ENCODE results near the gene PTPRH.

Gene PTPRH

GRCh38 chr19:55246462-55247451 lies 37.5 kb upstream of the PTPRH start:
- no peak for DNase-seq

GRCh38 chr19:55245236-55245904 lies 36.1 kb upstream of the PTPRH start:
- no peak for DNase-seq

DNA sequence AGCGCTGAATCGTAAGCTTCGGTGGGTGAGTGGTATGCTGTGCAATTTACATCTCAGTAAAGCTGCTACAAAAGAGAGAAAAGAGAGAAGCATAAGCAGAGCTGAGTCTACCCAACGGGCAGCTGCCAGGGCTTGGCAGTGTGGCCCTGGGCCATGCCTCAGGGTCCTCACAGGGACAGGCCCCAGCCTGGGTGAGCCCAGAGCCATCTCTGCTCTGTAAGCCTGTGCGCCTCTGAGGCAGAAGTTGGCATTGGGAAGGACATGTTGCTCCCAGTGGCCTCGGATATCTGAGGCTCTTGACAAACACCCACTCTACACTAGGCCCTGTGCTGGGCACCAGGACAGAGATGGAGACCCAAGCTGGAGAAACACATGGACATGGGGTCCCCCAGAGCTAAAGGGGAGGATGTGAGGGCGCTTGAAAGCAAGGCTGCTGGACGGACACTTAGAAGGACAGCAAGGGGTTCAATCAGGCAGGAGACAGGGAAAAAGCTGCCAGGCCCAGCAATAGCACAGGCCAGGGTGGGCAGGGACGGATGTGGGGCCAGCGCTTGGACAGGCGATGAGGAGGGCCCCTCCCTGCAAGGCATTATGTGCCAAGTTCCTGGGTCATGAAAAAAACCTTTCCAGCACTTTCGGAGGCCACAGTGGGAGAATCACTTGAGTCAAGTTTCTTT lies 34.8 kb upstream of the PTPRH start:
- DNase-seq, result no peak

- DNase-seq, result no peak
Observed at GRCh38 chr19:55242517-55242916, 33.2 kb upstream of the PTPRH start.

DNA sequence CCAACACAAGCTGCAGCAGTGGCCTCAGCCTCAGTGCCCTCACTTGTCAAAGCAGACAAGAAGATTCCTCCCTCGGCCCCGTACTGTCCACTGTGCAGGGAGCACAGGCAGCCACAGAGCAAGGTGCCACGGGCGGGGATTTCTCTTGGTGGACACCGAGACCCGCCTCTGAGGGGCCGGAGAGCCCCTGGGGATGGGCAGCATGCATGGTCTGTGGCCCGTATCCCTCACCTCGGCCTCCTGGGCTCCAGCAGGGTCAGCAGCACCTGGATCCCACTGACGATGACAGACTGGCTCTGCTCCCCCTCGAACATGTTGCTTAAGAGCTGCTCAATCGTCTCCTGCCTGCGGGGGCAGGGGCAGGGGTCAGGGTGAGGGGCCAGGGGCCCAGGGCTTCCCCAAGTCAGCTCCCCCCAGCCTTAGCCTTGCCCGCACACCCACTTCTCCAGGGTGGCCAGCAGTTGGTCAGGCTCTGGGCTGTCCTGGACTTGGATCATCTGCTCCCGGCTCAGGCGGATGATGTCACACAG lies 32.7 kb upstream of the PTPRH start:
- DNase-seq, result no peak

DNA sequence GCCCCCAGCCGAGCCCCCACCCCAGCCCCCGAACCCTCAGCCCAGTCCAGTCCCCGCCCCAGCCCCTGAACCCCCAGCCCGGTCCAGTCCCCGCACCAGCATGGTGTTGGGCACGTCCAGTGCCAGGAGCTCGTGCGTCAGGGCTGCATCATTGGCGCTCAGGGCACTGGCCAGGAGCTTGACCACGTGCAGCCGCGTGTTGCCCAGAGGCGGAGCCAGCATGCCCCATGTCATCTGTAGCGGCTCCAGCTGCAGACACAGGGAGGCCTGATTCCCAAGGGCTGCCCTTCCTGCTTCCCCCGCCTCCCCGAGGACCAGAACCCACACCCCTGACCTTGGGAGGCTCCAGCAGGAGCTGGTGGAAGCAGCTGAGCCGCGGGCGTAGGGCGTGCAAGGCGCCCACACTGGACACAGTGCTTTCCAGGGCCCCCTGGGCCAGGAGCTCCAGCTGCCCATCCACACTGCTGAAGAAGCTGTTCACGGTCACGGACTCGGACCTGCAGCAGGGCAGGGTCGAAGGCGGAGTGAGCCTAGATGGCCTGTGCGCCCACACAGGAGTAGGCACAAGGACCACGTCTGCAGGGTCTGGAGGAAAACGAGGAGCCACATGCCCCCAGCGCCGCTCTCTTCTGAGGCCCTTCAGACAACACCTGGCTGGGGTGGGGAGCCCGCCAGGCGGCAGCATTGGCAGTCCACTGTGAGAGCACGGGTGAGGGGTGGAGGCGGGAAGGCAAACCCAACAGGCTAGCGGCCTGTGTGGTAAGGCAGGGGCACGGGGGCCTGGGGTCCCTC lies 32.0 kb upstream of the PTPRH start:
- DNase-seq, result no peak

GRCh38 chr19:55240713-55241020 lies 31.4 kb upstream of the PTPRH start:
- no peak for DNase-seq

DNA sequence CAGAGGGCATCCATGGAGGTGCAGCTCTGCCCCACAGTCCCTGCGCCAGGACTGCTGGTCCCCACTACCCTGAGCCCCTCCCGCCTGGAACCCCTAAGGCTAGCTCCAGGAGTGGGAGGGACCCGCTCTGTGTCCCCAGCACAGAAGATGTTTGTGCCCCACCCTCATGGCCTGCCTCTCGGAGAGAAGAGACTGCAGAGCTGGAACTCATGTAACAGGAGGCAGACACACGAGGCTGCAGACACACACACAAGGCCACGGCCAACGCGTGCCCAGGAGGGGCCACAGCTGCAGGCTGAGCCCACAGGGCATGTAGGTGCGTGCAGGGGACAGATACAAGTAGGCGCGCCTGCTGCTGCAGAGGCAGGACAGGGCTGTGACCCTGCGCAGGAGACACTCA lies 29.7 kb upstream of the PTPRH start:
- no peak for DNase-seq

DNA sequence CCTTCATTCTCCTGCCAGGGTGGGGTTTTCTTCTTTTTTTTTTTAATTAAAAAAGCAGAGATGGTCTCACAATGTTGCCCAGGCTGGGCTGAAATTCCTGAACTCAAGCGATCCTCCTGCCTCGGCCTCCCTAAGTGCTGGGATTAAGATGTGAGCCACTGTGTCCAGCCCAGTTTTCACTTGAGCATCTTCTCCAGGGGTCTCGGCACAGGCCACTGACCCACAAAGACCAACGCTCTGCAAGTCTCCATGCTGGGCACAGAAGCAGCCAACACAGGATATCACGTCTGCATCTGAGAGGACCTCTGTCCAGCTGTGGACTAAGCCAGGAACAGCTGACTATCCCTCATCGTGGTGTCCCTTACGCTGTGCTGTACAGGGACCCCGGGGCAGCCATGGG lies 28.7 kb upstream of the PTPRH start:
- DNase-seq, result no peak

- no peak for DNase-seq
Observed at GRCh38 chr19:55232986-55233385, 23.7 kb upstream of the PTPRH start.

DNA sequence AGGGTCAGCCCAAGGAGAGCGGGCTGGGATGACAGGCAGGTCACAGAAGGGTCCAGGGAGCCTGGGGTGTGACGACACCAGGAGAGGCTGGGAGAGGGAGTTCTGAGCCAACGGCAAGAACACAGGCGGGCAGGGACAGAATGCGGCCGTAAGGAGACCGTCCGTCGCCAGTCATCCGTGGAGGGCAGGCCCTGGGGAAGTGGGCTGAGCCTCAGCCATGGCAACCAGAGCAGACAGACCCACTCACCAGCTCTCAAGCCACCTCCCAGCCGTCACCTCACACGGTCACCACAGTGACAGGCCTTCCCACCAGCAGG lies 22.9 kb upstream of the PTPRH start:
- no peak for DNase-seq

DNA sequence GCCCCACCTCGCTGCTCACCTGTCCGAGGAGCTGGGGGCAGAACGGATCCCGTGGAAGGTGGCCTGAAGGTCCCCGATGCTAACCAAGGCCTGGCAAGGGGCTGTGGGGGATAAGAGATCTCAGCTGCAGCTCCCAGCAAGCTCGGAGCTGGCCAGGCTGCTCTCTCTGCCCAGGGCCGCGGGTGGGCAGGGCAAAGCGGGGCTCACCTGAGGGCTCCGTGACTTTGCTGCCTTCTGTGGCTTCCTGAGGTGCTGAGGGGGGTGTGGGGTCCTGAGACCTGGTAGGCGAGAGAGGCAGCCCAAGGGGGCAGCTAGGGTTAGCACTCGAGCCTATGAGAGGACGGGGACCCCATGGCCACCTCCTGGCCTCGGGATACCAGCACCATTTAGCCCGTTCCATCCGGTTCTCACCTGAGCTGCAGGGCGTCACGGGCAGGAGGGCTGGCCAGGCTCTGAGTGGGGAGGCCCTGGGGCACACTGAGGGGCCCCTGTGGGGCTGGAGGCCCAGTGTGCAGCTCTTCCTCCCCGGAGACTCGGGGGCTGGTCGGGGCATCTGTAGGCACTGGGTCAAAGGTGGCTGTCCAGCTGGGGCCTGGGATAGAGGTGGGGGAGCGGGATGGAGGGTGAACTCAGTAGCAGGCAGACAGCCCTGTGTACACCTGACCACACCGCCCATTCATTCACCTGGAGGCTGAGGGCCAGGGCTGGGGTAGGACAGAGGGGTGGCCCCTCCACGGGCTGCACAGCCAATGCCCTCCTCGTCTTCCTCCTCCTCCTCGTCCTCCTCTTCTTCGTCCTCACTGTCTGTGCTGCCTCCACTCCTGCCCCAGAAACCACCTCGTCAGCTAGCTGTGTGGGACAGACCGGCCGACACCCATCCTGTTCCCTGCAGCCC lies 22.3 kb upstream of the PTPRH start:
- DNase-seq, result no peak

GRCh38 chr19:55230780-55231179 lies 21.5 kb upstream of the PTPRH start:
- DNase-seq, result no peak

GRCh38 chr19:55230329-55230728 lies 21.0 kb upstream of the PTPRH start:
- no peak for DNase-seq

DNA sequence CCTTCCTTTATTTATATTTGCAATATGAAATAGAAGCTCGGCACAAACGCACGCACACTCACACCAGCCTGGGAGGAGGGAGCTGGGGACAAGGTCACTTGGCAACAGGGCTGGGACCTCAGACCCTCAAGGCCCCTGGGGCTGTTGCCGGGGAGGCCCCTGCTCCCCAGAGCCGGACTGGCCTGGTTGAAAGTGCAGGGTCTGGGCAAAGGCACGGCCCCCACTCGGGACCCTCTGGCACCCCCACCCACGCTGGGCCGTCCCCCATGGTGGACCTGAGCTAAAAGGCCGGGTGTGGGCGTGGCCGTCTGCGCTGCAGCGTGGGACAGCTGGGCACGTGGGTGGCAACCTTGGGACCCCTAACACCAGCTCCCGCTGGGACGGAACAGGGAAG lies 20.5 kb upstream of the PTPRH start:
- DNase-seq, result no peak

DNA sequence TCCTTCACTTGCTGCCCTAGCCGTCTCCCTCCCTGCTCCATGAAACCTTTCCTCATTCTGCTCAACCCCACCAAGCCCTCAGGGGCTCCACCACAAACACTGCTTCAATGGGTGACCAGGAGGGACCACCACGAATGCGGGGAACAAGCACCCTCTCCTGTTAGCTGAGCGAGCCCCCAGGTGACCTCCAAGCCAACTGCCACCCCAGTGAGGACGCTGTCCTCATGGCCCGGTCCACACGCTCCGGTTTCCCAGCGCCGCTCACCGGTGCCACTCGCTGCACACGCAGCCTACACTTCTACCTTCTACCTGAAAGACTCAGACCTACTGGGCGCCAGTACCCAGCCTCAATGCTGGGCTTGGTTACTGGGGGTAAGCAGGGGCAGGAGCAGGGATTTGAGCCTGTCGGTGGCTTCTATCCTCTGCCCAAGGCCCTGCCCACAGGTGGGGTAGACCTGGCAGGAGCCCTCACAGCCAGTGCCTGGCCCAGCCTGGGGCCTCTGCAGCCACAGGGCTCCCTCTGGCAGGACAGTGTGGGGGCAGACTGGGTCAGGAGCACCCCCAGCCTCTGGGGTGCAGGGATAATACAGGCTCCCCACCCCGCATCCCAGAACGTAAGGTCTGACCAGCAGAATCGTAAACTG lies 20.0 kb upstream of the PTPRH start:
- DNase-seq, result no peak

- no peak for DNase-seq
Observed at GRCh38 chr19:55228403-55229031, 19.2 kb upstream of the PTPRH start, which contains the start of gene TMEM86B. Gene TMEM86B (minus strand): TSS chr19:55228763. CDS start chr19:55228741, 22 bp downstream.

- no peak for DNase-seq
Observed at GRCh38 chr19:55228015-55228391, 18.7 kb upstream of the PTPRH start.

DNA sequence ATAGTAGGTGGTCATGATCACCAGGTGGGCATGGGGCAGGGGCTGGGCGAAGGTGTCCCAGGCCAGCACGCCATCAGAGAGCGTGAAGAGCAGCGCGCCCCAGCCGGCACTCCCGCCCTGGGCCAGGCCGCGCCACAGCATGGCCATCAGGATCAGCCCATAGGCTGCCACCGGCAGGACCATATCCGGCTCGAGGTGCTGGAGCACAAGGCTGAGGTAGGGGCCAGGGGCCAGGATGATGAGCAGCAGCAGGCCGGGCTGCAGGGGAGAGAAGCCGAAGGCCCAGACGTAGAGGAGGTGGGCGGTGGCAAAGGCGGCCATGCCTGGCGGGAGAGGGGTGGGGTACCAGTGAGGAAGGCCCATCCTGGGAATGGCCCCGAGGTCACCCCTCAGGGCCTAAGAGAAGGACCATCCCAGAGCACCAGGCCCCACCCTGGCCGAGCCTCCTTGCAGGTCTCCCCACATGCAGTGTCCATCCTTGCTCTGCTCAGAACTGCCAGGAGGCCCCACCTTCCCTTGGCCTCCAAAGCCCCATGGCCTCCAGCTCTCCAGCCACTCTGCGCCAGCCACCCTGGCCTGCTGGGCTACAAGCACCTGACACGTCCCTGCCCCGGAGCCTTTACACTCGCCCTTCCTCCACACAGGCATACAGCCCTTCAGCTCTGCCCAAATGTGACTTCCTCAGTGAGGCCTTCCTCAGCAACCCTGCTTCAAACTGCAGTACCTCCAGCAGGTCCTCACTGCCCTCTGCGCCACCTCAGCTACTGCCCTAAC lies 18.1 kb upstream of the PTPRH start:
- no peak for DNase-seq

GRCh38 chr19:55226788-55227187 lies 17.5 kb upstream of the PTPRH start:
- DNase-seq, result no peak

All from cortex of kidney (tissue), 1 donor.